GM21825 (cell line): ENCODE data around the gene RXFP1.

Experiments
- ATAC-seq: cut with Tn5 transposase; IDR thresholded peaks from one replicate; pipeline ENCODE4 v1.9.1; 2021; ENCODE audit warnings: mild to moderate bottlenecking, moderate library complexity; ENCODE audit not compliant: unreplicated experiment

The RXFP1 gene

DNA sequence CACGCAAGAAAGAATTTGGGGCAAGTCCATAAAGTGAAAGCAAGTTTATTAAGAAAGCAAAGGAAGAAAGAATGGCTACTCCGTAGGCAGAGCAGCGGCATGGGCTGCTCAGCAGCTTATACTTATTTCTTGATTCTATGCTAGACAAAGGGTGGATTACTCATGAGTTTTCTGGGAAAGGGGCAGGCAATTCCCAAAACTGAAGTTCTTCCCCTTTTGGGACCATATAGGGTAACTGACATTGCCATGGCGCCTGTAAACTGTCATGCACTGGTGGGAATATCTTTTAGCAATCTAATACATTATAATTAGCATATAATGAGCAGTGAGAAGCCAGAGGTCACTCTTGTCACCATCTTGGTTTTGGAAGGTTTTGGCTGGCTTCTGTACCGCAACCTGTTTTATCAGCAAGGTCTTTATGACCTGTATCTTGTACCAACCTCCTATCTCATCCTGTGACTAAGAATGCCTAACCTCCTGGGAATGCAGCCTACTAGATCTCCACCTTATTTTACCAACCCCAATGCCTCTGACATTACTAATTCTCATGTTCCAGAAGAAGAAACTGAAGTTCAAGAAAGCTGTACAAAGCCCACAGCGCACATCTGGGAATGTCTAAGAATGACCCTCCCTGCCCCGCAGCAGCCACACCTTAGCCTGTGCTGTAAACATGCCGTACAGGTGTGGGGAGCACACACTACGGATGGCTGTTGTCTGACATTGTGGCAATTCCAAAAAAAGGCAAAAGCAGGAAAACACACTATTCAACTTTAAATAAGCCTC lies 18.6 kb downstream of the RXFP1 start:
- ATAC-seq, result no peak

DNA sequence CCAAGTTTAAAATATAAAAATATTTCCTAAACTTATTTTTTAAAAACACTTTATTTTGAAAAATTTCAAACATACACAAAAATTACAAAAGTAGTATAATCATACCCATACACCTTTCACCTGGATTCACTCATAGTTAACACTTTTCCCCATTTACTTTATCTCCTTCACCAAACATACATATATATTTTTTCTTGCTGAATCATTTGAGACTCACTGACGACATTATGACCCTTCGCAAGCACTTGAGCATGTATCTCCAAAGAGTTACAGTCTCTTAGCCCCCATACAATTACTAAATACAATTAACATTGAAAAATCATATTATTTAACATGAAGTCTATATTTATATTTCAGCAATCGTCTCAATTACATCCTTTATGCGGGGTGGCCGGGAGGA lies 19.8 kb downstream of the RXFP1 start:
- ATAC-seq, result no peak

DNA sequence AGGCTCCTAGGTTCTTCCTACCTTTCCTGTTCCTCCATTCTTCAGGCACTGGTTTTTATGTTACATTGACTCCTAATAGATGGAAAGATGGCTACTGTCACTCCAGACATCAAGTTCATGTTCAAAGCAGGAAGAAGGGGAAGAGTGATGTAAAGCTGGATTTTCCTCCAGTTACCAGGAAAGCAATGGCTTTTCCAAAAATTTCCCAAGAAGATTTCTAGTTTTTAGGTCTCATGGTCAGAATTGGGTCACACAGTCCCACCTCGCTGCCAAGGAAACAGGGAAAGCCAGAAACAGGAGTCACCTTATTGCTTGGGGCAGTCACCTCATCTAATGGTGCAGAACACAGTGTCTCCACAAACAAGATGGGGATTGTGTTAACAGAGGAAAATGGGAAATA lies 21.5 kb downstream of the RXFP1 start:
- no peak for ATAC-seq

- ATAC-seq, result no peak
These were observed 22.5 kb downstream of the RXFP1 start for GRCh38 chr4:158544141-158544540.

DNA sequence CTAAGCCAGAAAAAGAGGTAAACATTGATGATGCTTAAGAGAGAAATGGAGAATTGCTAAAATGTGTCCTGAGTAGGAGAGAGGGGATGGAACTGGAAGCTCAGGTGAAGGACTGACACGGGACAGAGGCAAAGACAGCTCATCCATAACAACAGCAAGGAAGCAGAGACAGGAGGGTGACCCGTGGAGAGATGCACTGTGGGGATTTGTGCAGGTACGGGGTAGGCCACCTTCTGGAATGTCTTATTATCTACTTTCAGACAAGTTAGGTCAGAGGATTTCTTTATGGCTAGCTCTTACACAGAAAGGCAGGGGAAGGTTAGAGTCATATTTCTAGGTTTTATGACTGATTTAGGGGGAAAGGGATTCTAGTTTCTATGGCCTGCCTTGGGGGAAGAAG lies 31.7 kb downstream of the RXFP1 start:
- ATAC-seq, result no peak

GRCh38 chr4:158560284-158560683 lies 38.6 kb downstream of the RXFP1 start:
- ATAC-seq, result no peak

GRCh38 chr4:158566860-158567259 lies 45.2 kb downstream of the RXFP1 start:
- ATAC-seq, result no peak

- ATAC-seq, result no peak
These were observed 50.1 kb downstream of the RXFP1 start for GRCh38 chr4:158571736-158572135.

DNA sequence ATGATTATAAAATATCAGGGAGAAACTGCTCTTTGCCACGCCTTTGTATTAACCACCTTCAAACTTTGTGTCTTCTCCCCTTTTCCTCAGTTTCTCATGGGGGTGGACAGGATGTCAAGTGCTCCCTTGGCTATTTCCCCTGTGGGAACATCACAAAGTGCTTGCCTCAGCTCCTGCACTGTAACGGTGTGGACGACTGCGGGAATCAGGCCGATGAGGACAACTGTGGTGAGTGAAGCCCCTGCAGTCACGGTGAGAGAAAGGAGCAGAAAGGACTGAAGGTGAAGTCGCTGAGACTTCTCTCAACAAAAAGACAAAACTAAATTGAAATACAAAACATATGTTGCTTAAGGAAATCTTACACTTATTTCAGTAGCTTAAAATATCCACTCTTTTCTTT lies 50.9 kb downstream of the RXFP1 start:
- no peak for ATAC-seq

DNA sequence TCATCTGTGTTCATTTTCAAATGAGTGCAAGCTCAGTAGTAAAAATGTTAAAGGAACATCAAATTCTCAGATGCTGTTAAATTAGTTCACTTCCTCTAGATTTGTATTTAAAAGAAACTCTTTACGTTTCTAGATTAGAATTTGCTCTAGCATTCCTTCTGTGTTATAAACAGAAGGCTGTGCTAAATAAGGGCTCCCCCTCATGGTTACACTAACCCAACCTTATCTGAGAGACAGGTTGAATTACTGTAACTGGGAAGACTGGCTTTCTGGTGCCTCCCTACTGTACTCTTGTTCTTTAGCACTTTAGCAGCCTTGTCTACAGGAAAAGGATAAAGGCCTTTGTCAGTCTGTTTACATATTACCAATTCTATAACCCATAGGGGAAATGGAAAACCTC lies 56.8 kb downstream of the RXFP1 start:
- no peak for ATAC-seq

DNA sequence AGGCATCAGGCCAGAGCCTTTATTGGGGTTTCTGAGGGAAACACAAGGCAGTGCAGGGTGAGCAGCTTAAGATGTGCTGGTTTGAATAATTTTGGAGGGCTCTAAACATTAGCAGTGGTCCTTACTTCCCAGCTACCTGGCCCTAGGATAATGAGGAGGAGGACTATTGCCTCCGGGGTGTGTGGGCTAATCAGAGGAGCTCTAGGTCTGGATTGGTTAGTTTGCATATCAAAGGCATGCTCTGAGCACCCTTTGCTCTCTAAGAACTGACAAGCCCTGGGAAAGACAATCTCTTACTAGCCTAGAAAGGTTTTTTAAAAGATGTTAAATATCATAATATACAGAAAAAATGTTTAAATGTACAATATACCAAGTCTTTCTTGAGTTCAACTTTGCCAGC lies 58.4 kb downstream of the RXFP1 start:
- ATAC-seq, result no peak

- no peak for ATAC-seq
These were observed 59.5 kb downstream of the RXFP1 start for GRCh38 chr4:158581161-158581560.

DNA sequence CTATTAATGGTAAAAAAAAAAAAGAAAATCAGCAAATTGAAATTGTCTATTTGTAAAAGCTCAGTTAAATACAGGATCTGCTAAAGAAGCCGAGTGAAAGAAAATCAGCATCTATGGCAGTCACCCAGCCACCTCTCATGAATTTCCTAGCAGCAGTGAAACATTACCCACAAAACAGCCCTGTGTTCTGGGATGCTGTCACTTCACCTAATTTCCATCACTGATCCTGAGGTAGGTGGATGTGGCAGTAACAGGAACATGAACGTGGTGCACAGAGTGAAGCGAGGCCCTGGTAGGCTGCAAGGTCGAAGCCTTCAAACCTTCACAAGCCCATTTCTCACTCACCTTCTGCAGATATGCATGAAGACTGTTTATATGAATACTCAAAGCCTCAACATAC lies 65.2 kb downstream of the RXFP1 start:
- no peak for ATAC-seq

- ATAC-seq, result no peak
These were observed 66.6 kb downstream of the RXFP1 start for GRCh38 chr4:158588285-158588684.

DNA sequence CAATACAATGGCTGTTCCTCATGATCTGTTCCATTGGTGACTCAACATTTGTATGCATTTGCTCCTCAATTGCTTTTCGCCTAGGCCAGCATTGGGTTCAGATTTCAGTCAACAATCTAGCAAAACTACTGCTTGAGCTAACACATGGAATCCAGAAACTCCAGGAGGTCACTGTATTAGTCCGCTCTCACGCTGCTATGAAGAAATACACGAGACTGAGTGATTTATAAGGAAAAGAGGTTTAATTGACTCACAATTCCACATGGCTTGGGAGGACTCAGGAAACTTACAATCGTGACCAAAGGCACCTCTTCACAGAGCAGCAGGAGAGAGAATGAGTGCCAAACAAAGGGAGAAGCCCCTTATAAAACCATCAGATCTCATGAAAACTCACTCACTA lies 67.1 kb downstream of the RXFP1 start:
- no peak for ATAC-seq

- no peak for ATAC-seq
These were observed 68.6 kb downstream of the RXFP1 start for GRCh38 chr4:158590306-158590705.

GRCh38 chr4:158590824-158591223 lies 69.1 kb downstream of the RXFP1 start:
- no peak for ATAC-seq

DNA sequence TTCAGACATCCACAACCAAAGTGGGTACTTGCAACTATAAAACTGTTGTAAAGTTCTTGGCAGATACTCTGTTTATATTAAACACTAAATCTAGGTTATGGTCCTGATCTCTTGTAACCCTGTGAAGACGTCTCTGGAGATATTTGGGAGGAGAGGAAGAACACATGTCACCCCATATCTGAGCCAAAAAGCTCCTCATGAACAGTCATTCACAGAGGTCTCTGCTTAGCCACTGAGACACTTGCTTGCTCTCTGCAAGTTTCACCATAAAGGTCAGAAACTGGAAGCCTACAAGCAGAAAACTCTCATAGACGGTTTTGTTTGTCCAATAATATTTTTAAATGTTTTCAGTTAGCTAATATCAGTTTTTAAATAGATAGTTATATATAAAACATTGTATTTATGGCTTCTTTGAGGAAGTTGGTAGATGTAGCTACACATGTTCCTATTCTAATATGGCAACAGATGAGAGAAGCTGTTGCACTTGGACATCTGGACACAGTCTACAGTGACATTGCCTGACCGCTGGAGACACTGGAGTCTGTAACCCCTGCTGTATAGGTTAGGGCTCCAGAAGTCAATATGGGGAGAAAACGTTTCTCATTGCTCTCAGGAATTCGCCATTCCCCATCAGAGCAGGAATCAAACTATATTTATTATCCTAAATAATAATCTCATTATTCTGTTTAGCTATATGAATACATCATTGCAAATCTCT lies 76.4 kb downstream of the RXFP1 start:
- ATAC-seq, result no peak

DNA sequence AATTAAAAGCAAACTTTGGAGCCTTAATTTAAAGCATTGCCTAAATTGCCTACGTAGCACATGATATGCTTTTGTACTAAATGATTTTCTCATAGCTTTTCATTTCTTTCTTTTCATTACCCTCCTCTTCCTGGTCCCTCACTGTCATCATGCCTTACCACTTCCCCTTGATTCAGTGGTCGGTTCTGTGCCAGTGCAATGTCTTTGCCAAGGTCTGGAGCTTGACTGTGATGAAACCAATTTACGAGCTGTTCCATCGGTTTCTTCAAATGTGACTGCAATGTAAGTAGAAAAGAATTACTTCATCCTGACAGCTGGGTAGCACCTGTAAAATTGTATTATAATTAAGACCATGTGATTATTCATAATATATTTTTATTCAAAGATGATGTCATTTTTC lies 77.5 kb downstream of the RXFP1 start:
- no peak for ATAC-seq

- no peak for ATAC-seq
These were observed 78.2 kb downstream of the RXFP1 start for GRCh38 chr4:158599765-158600498.

GRCh38 chr4:158604369-158604768 lies 82.7 kb downstream of the RXFP1 start:
- ATAC-seq, result no peak

GRCh38 chr4:158605393-158605792 lies 83.7 kb downstream of the RXFP1 start:
- no peak for ATAC-seq
